GM19035 (cell line): Measurements from ENCODE around the gene PLPP2.

Experiments
- ATAC-seq: cut with Tn5 transposase; IDR thresholded peaks from one replicate; pipeline ENCODE4 v1.9.1; 2021; ENCODE audit not compliant: unreplicated experiment

Gene PLPP2

GRCh38 chr19:291006-291521, at the start of gene PLPP2:
PLPP2 (minus strand) TSS chr19:291403; CDS start chr19:291336, 67 bp downstream.
- ATAC-seq: no peak

GRCh38 chr19:340620-341385, 49.6 kb upstream of the PLPP2 start:
- no peak for ATAC-seq

GRCh38 chr19:339262-339887, 48.2 kb upstream of the PLPP2 start:
- no peak for ATAC-seq

GRCh38 chr19:338421-338820, 47.2 kb upstream of the PLPP2 start:
- ATAC-seq: no peak

- ATAC-seq: no peak
These were observed 44.9 kb upstream of the PLPP2 start for GRCh38 chr19:336067-336614.

- ATAC-seq: no peak
These were observed 44.4 kb upstream of the PLPP2 start for GRCh38 chr19:335486-336066.

GRCh38 chr19:335072-335471, 43.9 kb upstream of the PLPP2 start:
- ATAC-seq: no peak

- no peak for ATAC-seq
These were observed 43.3 kb upstream of the PLPP2 start for GRCh38 chr19:334296-335071.

GRCh38 chr19:330503-330902, 39.3 kb upstream of the PLPP2 start:
- no peak for ATAC-seq

GRCh38 chr19:329876-330275, 38.7 kb upstream of the PLPP2 start:
- ATAC-seq: no peak

- no peak for ATAC-seq
These were observed 36.9 kb upstream of the PLPP2 start for GRCh38 chr19:328025-328505.

GRCh38 chr19:327291-328024, 36.3 kb upstream of the PLPP2 start:
- no peak for ATAC-seq

- ATAC-seq: no peak
These were observed 35.7 kb upstream of the PLPP2 start for GRCh38 chr19:326871-327270.

GRCh38 chr19:325937-326565, 34.8 kb upstream of the PLPP2 start:
- no peak for ATAC-seq

- ATAC-seq: no peak
These were observed 34.2 kb upstream of the PLPP2 start for GRCh38 chr19:325173-325936.

- no peak for ATAC-seq
These were observed 33.5 kb upstream of the PLPP2 start for GRCh38 chr19:324716-325115.

- ATAC-seq: no peak
These were observed 31.4 kb upstream of the PLPP2 start for GRCh38 chr19:322616-323015.

GRCh38 chr19:318509-318774, 27.2 kb upstream of the PLPP2 start:
- ATAC-seq: no peak
